D721Med (cell line): Measurements from ENCODE around the gene LUM.

Experiments
- DNase-seq: peaks from one replicate; pipeline ENCODE4 v3.0.0; 2011; ENCODE audit warnings: low spot score; ENCODE audit not compliant: insufficient read length
- FAIRE-seq: peaks from 2 replicates; lab custom pipeline; 2011; peaks lifted over from hg19 to GRCh38; lab: Jason Lieb, UNC
- TF ChIP-seq, protein P1 (sequence below): IDR thresholded peaks from 2 replicates; pipeline ENCODE4 v1.5.1; 2012; ENCODE audit warnings: mild to moderate bottlenecking, control low read depth; ENCODE audit not compliant: insufficient read depth; ENCODE audit errors: missing control alignments

The LUM gene

DNA sequence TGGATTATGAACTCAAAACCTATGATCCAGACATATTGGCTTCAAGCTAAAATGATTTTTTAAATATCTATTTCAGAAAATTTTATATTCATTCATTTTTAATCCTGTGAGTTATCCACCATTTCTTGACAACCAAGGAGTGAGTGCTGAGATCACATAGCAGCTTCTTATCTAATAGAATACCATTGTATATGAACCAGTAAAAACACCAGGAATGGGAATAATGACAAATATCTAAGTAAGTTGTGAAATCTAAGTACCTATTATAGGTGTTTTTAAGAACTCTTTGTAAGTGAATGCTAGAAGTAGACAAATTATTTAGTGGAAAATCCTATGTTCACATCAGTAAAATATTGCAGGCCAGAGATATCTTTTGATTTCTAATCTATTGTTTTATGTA lies 8.2 kb downstream of the LUM start:
- FAIRE-seq = no peak
- DNase-seq = no peak
- TF ChIP-seq, protein P1, sequence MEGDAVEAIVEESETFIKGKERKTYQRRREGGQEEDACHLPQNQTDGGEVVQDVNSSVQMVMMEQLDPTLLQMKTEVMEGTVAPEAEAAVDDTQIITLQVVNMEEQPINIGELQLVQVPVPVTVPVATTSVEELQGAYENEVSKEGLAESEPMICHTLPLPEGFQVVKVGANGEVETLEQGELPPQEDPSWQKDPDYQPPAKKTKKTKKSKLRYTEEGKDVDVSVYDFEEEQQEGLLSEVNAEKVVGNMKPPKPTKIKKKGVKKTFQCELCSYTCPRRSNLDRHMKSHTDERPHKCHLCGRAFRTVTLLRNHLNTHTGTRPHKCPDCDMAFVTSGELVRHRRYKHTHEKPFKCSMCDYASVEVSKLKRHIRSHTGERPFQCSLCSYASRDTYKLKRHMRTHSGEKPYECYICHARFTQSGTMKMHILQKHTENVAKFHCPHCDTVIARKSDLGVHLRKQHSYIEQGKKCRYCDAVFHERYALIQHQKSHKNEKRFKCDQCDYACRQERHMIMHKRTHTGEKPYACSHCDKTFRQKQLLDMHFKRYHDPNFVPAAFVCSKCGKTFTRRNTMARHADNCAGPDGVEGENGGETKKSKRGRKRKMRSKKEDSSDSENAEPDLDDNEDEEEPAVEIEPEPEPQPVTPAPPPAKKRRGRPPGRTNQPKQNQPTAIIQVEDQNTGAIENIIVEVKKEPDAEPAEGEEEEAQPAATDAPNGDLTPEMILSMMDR = no peak

DNA sequence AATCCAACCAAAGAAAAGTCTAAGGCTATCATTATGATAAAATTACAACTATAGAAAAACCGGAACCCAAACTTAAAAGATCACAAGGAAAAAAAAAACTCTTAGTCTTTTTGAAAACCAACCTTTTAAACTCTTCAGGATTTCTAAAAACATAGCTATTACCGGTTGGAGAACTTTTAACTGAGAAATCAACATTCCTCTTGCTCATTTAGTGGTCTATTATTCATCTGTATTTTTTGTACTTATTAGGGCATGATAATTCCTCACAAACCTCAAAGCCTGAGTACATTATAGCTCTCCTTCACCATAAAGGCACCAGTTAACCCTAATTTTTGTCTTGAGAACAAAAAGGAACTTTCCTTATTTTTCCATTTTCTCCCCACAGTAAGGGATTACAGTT lies 10.4 kb downstream of the LUM start:
- FAIRE-seq (no peak), DNase-seq (no peak)
- TF ChIP-seq, protein P1 = no peak

DNA sequence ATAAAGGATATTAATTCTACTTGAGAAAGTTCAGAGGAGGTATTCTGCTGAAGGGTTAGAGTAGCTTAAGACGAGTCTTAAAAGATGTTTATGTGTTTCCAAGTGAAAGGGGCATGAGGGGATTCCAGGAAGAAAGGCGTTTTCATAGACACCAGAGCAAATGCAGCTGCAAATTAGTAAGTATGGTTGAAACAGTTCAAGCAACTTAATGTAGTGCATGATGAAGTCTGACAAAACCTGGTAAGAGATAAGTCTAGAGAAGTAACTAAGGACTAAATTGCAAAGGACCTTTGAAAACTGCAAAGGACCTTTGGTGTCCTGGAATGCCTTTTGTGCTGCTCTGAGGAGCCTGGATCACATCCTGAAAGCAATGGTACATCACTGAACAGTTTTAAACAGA lies 11.5 kb downstream of the LUM start:
- TF ChIP-seq, protein P1 = no peak
- no peak for DNase-seq

DNA sequence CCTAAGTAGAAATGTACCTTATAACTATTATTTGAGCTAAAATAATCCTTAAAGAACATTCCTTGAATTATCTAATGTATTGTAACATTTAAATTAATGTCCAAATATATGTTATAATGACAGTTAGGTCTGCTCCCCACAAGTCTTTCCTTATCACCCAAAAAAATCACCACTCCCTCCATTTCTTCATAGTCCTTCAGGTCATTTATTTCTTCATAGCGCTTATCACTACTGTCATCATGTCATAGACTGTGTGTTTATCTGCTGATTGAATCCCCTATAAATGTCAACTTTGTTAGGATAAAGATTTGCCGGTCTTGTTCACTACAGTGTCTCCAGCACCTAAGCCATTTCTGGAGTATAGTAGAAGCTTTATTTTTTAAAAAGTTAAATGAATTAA lies 12.0 kb downstream of the LUM start:
- DNase-seq (no peak), FAIRE-seq (no peak)
- TF ChIP-seq, protein P1 = no peak

More for the DNA sequence above, 11.5 kb downstream of the LUM start:
- FAIRE-seq = no peak

DNA sequence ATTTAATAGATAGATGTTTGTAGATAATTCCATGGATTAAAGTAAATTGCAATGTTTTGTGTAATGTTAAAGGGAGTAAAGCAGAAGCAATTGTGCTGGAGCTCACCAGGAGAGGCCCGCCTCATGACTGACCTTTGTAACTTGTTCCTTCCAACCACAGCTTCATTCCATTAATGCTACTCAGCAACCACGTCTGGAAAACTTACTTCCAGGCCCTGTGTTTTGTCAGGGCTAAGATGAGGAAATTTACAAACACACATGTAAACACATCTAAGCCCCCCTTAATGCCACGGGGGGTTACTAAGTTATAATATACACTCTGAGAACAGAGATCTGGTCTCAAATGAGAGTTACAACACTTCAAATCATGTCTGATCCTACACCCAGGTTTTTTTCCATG lies 12.4 kb downstream of the LUM start:
- FAIRE-seq (no peak), DNase-seq (no peak)
- TF ChIP-seq, protein P1 = no peak

DNA sequence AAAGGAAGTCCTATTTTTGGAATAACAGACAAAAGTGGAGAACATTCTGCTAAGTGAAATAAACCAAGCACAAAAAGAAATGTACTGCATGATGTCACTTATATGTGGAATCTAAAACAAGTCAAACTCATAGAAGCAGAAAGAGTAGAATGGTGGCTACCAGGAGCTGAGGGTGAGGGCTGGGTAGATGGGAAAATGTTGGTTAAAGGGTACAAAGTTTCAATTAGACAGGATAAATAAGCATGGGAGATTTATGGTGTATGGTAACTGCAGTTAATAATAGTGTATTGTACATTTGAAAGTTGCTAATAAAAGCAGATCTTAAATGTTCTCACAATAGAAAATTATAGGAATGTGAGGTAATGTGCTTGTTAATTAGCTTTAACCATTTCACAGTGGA lies 12.8 kb downstream of the LUM start:
- DNase-seq = no peak
- FAIRE-seq = no peak
- TF ChIP-seq, protein P1 = no peak

DNA sequence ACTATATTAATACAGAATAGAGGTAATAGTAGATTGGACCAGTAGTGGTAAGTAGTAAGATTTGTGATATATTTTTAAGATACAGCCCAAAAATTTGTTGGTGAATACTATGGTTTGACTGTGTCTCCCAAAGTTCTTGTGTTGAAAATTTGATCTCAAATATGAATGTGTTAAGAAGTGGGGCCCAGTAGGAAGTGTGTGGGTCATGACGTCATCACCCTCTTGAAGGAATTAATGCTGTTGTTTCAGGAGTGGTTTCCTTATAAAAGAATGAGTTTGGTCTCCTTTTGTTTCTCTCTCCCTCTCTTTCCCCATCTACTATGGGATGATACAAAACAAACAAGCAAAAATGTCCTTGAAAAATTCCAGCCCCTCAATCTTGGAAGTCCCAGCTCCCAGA lies 16.3 kb downstream of the LUM start:
- no peak for DNase-seq
- TF ChIP-seq, protein P1 = no peak
- no peak for FAIRE-seq
